H9 (cell line): Measurements from ENCODE around the gene SMAD7. TPM values are rescaled to one million over a fixed set of nuclear protein-coding genes. Genes with fewer than 3 reads are reported as not detected.

Experiments
- DNase-seq: peaks from one replicate; pipeline ENCODE4 v3.0.0-alpha.2; 2017
- H2AFZ ChIP-seq: one replicate; pipeline ENCODE4 v1.6.1; 2013; ENCODE audit warnings: mild to moderate bottlenecking, low read length, control low read depth, moderate library complexity
- H2AK5ac ChIP-seq: 2 replicates; pipeline ENCODE4 v1.6.1; 2013; ENCODE audit warnings: low read length, control low read depth, mixed read lengths; ENCODE audit not compliant: insufficient read length
- H2BK120ac ChIP-seq: one replicate; pipeline ENCODE4 v1.6.1; 2013; ENCODE audit warnings: low read depth, mild to moderate bottlenecking, low read length, control low read depth, inconsistent platforms; ENCODE audit not compliant: poor library complexity, severe bottlenecking
- H2BK12ac ChIP-seq: 2 replicates; pipeline ENCODE4 v1.6.1; 2013; ENCODE audit warnings: low read length, control low read depth, mixed read lengths, low read depth; ENCODE audit not compliant: insufficient read length
- H2BK15ac ChIP-seq: 2 replicates; pipeline ENCODE4 v1.6.1; 2013; ENCODE audit warnings: low read depth, low read length, control low read depth
- H2BK20ac ChIP-seq: one replicate; pipeline ENCODE4 v1.6.1; 2013; ENCODE audit warnings: low read depth, mild to moderate bottlenecking, low read length, control low read depth, inconsistent platforms; ENCODE audit not compliant: poor library complexity, severe bottlenecking
- H2BK5ac ChIP-seq: 2 replicates; pipeline ENCODE4 v1.6.1; 2013; ENCODE audit warnings: low read length, control low read depth, mixed read lengths; ENCODE audit not compliant: insufficient read length
- H3K14ac ChIP-seq: 2 replicates; pipeline ENCODE4 v1.6.1; 2013; ENCODE audit warnings: low read length, control low read depth; ENCODE audit not compliant: insufficient read depth
- H3K18ac ChIP-seq: 2 replicates; pipeline ENCODE4 v1.6.1; 2013; ENCODE audit warnings: low read depth, mild to moderate bottlenecking, mixed read lengths, low read length, control low read depth; ENCODE audit not compliant: insufficient read length
- H3K23ac ChIP-seq: 2 replicates; pipeline ENCODE4 v1.6.1; 2013; ENCODE audit warnings: low read length, control low read depth, mixed read lengths, low read depth; ENCODE audit not compliant: insufficient read length
- H3K23me2 ChIP-seq: 2 replicates; pipeline ENCODE4 v1.6.1; 2013; ENCODE audit warnings: low read depth, mild to moderate bottlenecking, mixed read lengths, low read length, control low read depth; ENCODE audit not compliant: insufficient read length, poor library complexity, severe bottlenecking
- H3K27ac ChIP-seq: 2 replicates; pipeline ENCODE4 v1.5.1; 2013; ENCODE audit warnings: low read length, control low read depth, mixed read lengths, low read depth; ENCODE audit not compliant: insufficient read length
- H3K27me3 ChIP-seq: 2 replicates; pipeline ENCODE4 v1.6.1; 2013; ENCODE audit warnings: low read length, control low read depth, inconsistent platforms; ENCODE audit not compliant: insufficient read depth
- H3K4ac ChIP-seq: 2 replicates; pipeline ENCODE4 v1.6.1; 2013; ENCODE audit warnings: low read depth, mild to moderate bottlenecking, control low read depth, inconsistent platforms, low read length, moderate library complexity
- H3K4me1 ChIP-seq: 2 replicates; pipeline ENCODE4 v1.6.1; 2013; ENCODE audit warnings: low read length, control low read depth, inconsistent platforms; ENCODE audit not compliant: insufficient read depth
- H3K4me2 ChIP-seq: 2 replicates; pipeline ENCODE4 v1.6.1; 2013; ENCODE audit warnings: low read length, control low read depth, mixed read lengths; ENCODE audit not compliant: insufficient read length, insufficient read depth
- H3K56ac ChIP-seq: 2 replicates; pipeline ENCODE4 v1.6.1; 2013; ENCODE audit warnings: low read depth, mild to moderate bottlenecking, mixed read lengths, low read length, control low read depth; ENCODE audit not compliant: insufficient read length
- H3K79me1 ChIP-seq: 2 replicates; pipeline ENCODE4 v1.6.1; 2013; ENCODE audit warnings: low read depth, mild to moderate bottlenecking, moderate library complexity, low read length, control low read depth, inconsistent platforms; ENCODE audit not compliant: insufficient read depth, poor library complexity, severe bottlenecking
- H3K79me2 ChIP-seq: 2 replicates; pipeline ENCODE4 v1.6.1; 2013; ENCODE audit warnings: low read length, control low read depth, inconsistent platforms; ENCODE audit not compliant: insufficient read depth
- H3K9ac ChIP-seq: 2 replicates; pipeline ENCODE4 v1.6.1; 2013; ENCODE audit warnings: low read length, control low read depth, mixed read lengths; ENCODE audit not compliant: insufficient read length; ENCODE audit errors: extremely low read depth
- H3K9me3 ChIP-seq: one replicate; pipeline ENCODE4 v1.6.1; 2013; ENCODE audit warnings: low read depth, low read length, inconsistent platforms; ENCODE audit not compliant: control insufficient read depth
- H3T11ph ChIP-seq: one replicate; pipeline ENCODE4 v1.6.1; 2013; ENCODE audit warnings: mild to moderate bottlenecking, low read length, control low read depth, inconsistent platforms
- H4K20me1 ChIP-seq: one replicate; pipeline ENCODE4 v1.6.1; 2013; ENCODE audit not compliant: control insufficient read depth, insufficient read length, insufficient read depth
- H4K5ac ChIP-seq: 2 replicates; pipeline ENCODE4 v1.6.1; 2013; ENCODE audit warnings: low read depth, mild to moderate bottlenecking, mixed read lengths, low read length, control low read depth; ENCODE audit not compliant: insufficient read length
- H4K8ac ChIP-seq: replicated peaks from 2 replicates; pipeline ENCODE4 v1.6.1; 2013; ENCODE audit warnings: low read length, control low read depth, mixed read lengths, low read depth; ENCODE audit not compliant: insufficient read length
- H4K91ac ChIP-seq: 2 replicates; pipeline ENCODE4 v1.6.1; 2013; ENCODE audit warnings: low read depth, mild to moderate bottlenecking, moderate library complexity, mixed read lengths, low read length, control low read depth; ENCODE audit not compliant: insufficient read length
- H3K27ac Mint-ChIP-seq, 3 experiments: 2 replicates in 2 of 3; 3 replicates in 1 of 3; pipeline ENCODE4 v1.8.0; 2020 to 2021; ENCODE audit warnings: mixed read lengths in 3 of 3, mild to moderate bottlenecking in 1 of 3, moderate library complexity in 1 of 3
- H3K27me3 Mint-ChIP-seq: 2 replicates; pipeline ENCODE4 v1.8.0; 2021; ENCODE audit warnings: low read depth, mild to moderate bottlenecking, moderate library complexity, mixed read lengths
- H3K36me3 Mint-ChIP-seq, 3 experiments: 2 replicates in 2 of 3; 3 replicates in 1 of 3; pipeline ENCODE4 v1.8.0; 2020 to 2021; ENCODE audit warnings: low read depth in 3 of 3, mixed read lengths in 3 of 3; ENCODE audit not compliant: insufficient read depth in 1 of 3
- H3K4me1 Mint-ChIP-seq, 2 experiments: 2 replicates each; pipeline ENCODE4 v1.8.0; 2020; ENCODE audit warnings: mixed read lengths in 2 of 2
- H3K4me3 Mint-ChIP-seq, 2 experiments: 2 replicates in 1 of 2; 3 replicates in 1 of 2; pipeline ENCODE4 v1.8.0; 2020 to 2021; ENCODE audit warnings: mild to moderate bottlenecking in 2 of 2, mixed read lengths in 2 of 2, moderate library complexity in 1 of 2
- H3K9me3 Mint-ChIP-seq, 2 experiments: 2 replicates in 1 of 2; 3 replicates in 1 of 2; pipeline ENCODE4 v1.8.0; 2020; ENCODE audit warnings: mild to moderate bottlenecking in 2 of 2, mixed read lengths in 2 of 2, moderate library complexity in 1 of 2
- WGBS: extraction: QIAGEN DNeasy Blood & Tissue Kit; methylation state at CpG from one replicate; pipeline ENCODE4 v1.1.7; 2013; ENCODE audit warnings: missing lambda C conversion rate, low lambda C conversion rate, mixed read lengths; ENCODE audit not compliant: insufficient read length; ENCODE audit errors: extremely low coverage; 5-methylcytosine and 5-hydroxymethylcytosine counted together
- total RNA-seq: library from RNA; stranded (reverse); gene quantifications from 2 replicates; pipeline ENCODE4 v1.2.1, GENCODE V29; 2021
- TF ChIP-seq, protein P1 (sequence below): fragments of 200-600 bp; sonication (generic); conservative IDR thresholded peaks from 3 replicates; pipeline ENCODE4 v1.8.0; 2021; ENCODE audit warnings: antibody characterized with exemption, mild to moderate bottlenecking

The SMAD7 gene
- total RNA-seq, 1 experiment from 2014 or later: 27.7 TPM

DNA sequence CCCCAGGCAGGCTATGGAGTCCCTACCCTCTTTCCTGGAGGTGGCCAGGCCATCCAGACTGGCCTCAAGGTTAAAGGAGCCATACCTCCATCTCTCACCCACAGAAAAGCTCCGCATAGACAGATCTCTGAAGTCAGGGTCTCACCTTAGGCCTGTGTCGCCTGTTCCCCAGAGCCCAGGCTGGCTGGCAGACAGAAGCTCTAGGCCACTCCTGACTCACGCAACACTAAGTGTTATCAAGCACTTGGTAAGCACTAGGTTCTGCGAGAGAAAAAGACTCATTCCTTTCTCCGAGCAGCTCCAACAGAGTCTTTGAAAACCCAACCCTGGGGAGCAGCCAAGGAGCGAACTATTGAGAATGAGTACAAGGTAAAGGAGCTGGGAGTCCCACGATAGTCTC lies 6.1 kb downstream of the SMAD7 start:
- peaks cover 12% of the 10 kb centered on the region; the same call in 1 of the 2 replicates for H3K4me1 ChIP-seq
- no peak overlapping the region for H3K4ac ChIP-seq
- no peak overlapping the region for H3K9ac ChIP-seq
- Mint-ChIP-seq H3K27ac (peak overlapping the region in 2 of 3 experiments; percentile 19 to 67; a peak in 2 of 7 replicates), H3K9me3 (peaks cover 0 to under 1% of the 10 kb centered on the region in 2 experiments; a peak in 1 of 5 replicates), H3K4me1 (peaks cover 84 to 93% of the 10 kb centered on the region in 2 experiments), H3K27me3 (peaks cover 4% of the 10 kb centered on the region), H3K36me3 (peaks cover 53 to 93% (median 57%) of the 10 kb centered on the region in 3 experiments), H3K4me3 (peak overlapping the region; percentile 47 to 59; a peak in 4 of 5 replicates)
- no peak overlapping the region for H2BK120ac ChIP-seq
- no peak overlapping the region for H2BK5ac ChIP-seq
- H4K5ac ChIP-seq: no peak overlapping the region
- no peak overlapping the region for H2BK15ac ChIP-seq
- no peak overlapping the region for H3K18ac ChIP-seq
- TF ChIP-seq, protein P1, sequence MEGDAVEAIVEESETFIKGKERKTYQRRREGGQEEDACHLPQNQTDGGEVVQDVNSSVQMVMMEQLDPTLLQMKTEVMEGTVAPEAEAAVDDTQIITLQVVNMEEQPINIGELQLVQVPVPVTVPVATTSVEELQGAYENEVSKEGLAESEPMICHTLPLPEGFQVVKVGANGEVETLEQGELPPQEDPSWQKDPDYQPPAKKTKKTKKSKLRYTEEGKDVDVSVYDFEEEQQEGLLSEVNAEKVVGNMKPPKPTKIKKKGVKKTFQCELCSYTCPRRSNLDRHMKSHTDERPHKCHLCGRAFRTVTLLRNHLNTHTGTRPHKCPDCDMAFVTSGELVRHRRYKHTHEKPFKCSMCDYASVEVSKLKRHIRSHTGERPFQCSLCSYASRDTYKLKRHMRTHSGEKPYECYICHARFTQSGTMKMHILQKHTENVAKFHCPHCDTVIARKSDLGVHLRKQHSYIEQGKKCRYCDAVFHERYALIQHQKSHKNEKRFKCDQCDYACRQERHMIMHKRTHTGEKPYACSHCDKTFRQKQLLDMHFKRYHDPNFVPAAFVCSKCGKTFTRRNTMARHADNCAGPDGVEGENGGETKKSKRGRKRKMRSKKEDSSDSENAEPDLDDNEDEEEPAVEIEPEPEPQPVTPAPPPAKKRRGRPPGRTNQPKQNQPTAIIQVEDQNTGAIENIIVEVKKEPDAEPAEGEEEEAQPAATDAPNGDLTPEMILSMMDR: no peak
- no peak overlapping the region for H3K56ac ChIP-seq
- H4K20me1 ChIP-seq: no peaks in the 10 kb centered on the region
- no peak overlapping the region for H3T11ph ChIP-seq
- H4K8ac ChIP-seq: no peak overlapping the region
- H4K91ac ChIP-seq: no peak overlapping the region
- DNase-seq: no peak
- H3K27me3 ChIP-seq: no peaks in the 10 kb centered on the region
- H2BK12ac ChIP-seq: no peak overlapping the region
- no peak overlapping the region for H3K23ac ChIP-seq
- peaks cover 9% of the 10 kb centered on the region for H3K23me2 ChIP-seq
- peaks cover 6% of the 10 kb centered on the region for H3K79me1 ChIP-seq
- H3K27ac ChIP-seq: no peak overlapping the region
- H2AK5ac ChIP-seq: no peak overlapping the region
- no peak overlapping the region for H3K4me2 ChIP-seq
- H2AFZ ChIP-seq: no peak overlapping the region
- no CpG with 5 or more reads among the region's 7 CpGs for WGBS
- H3K14ac ChIP-seq: no peak overlapping the region; the same call in 1 of the 2 replicates
- peaks cover 91% of the 10 kb centered on the region for H3K79me2 ChIP-seq
- no peaks in the 10 kb centered on the region for H3K9me3 ChIP-seq
- H2BK20ac ChIP-seq: no peak overlapping the region
